ENCODE measurements around the gene AGFG1.

AGFG1 gene

GRCh38 chr2:227472265-227473121, 537 bp downstream of the AGFG1 start:
- TF ChIP-seq CTCF (IDR thresholded peaks at IDR 0.05; ENCODE audit: extremely low read depth, missing control alignments): no peak
- DNase-seq (ENCODE audit: low spot score): peak; percentile 82

GRCh38 chr2:227473122-227473461, 1.1 kb downstream of the AGFG1 start:
- TF ChIP-seq CTCF (IDR thresholded peaks at IDR 0.05; ENCODE audit: extremely low read depth, missing control alignments): no peak
- no peak for DNase-seq (ENCODE audit: low spot score)

- DNase-seq (ENCODE audit: low spot score): no peak
- no peak for TF ChIP-seq CTCF (IDR thresholded peaks at IDR 0.05; ENCODE audit: extremely low read depth, missing control alignments)
These were observed 1.9 kb downstream of the AGFG1 start for GRCh38 chr2:227473806-227474205.

- DNase-seq (ENCODE audit: low spot score): no peak
- TF ChIP-seq CTCF (IDR thresholded peaks at IDR 0.05; ENCODE audit: extremely low read depth, missing control alignments): no peak
These were observed 2.5 kb downstream of the AGFG1 start for GRCh38 chr2:227474410-227474809.

- no peak for DNase-seq (ENCODE audit: low spot score)
- TF ChIP-seq CTCF (IDR thresholded peaks at IDR 0.05; ENCODE audit: extremely low read depth, missing control alignments): no peak
These were observed 5.3 kb downstream of the AGFG1 start for GRCh38 chr2:227477291-227477690.

- TF ChIP-seq CTCF (IDR thresholded peaks at IDR 0.05; ENCODE audit: extremely low read depth, missing control alignments): peak; percentile 31
- no peak for DNase-seq (ENCODE audit: low spot score)
These were observed 8.0 kb downstream of the AGFG1 start for GRCh38 chr2:227479865-227480475.

- no peak for DNase-seq (ENCODE audit: low spot score)
- TF ChIP-seq CTCF (IDR thresholded peaks at IDR 0.05; ENCODE audit: extremely low read depth, missing control alignments): no peak
These were observed 8.6 kb downstream of the AGFG1 start for GRCh38 chr2:227480528-227480927.
